Activated T-helper 1 cell treated with Interleukin-2 at 50 U/mL for 16 hours (primary cell): ENCODE data around the gene TBCD.
"Not testable (repeated sequence)": the region's sequence is repeated elsewhere in the genome, so short reads cannot be mapped to it uniquely, and the experiment has no call there.

Experiments
- DNase-seq: peaks from one replicate; pipeline ENCODE4 v3.0.0-alpha.2; 2020; ENCODE audit warnings: low read depth

The TBCD gene

DNA sequence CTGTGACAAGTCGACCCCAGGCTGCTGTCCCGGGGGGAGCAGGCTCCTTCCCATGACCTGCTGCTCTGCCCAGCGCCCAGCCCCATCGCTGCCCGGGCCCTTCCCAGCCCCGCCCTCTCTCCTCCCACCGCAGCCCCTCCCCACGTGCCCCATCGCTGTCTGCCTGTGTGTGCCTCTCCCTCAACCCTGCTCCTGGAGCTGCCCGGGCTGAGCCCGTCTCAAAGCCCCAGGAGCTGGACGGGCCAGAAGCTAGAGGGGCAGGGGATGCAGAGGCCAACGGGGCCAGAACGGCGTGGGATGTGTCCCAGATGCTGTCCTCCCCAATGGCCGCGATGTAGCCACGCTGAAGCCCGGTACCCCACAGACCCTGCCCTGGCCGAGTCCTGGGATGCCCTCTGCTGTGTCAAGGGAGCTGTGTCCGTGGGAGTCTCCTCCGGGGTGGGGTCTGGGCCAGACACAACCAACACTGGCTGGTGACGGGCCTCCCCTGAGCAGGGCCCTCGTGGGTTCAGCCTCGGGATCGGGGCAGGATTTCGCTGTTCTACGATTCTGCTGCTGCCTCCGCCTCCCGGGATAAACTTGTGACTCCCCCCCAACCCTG is 206.2 kb downstream of the TBCD start:
- DNase-seq = no peak

DNA sequence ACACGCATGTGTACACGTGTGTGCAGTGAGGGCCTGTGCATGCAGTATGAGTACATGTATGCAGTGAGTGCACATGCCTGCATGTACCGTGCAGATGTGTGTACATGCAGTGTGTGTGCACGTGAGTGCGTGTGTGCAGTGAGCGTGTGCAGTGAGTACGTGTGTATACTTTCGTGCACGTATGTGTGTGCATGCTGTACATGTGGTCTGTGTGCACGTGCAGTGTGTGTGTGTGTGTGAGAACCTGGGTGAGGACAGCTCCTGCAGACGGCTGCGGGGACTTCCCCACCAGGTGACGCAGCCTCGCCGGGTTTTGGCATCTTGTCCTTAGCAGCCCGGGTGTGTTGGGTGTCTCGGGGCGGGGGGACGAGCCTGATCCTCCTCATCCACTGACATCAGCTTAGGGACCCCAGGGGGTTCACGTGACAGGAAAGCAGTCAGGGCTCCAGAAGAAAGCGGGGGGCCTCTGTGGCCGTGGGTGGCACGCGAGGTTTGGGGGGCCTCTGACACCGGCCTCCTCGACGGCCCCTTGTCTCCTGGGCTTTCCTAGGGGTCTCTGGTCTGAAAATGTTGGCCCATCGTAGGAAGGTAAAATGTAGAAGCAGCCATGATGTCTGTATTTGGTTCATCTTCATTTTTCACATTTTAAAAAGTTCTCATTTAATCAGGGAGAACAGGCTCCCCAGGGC is 207.5 kb downstream of the TBCD start:
- no peak for DNase-seq

DNA sequence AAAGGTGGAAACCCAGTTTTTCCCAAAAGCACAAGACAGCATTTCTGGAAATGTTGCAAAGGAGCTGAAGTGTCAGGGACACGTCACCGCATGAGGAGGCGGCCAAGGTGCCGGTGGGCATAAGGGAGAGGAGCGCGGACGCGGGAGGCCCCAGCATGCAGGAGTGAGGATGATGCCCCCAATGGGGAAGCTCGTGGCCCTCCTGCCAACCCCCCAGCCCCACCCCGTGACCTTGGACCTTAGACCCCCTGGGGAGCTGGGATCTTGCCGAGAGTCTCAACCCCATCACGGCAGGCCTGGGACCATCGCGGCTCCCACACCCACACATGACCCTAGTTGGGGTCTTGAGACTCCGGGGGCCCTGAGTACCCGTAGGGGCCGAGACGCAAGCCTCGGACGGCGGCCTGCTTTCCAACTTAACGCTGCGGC is 208.1 kb downstream of the TBCD start:
- no peak for DNase-seq

DNA sequence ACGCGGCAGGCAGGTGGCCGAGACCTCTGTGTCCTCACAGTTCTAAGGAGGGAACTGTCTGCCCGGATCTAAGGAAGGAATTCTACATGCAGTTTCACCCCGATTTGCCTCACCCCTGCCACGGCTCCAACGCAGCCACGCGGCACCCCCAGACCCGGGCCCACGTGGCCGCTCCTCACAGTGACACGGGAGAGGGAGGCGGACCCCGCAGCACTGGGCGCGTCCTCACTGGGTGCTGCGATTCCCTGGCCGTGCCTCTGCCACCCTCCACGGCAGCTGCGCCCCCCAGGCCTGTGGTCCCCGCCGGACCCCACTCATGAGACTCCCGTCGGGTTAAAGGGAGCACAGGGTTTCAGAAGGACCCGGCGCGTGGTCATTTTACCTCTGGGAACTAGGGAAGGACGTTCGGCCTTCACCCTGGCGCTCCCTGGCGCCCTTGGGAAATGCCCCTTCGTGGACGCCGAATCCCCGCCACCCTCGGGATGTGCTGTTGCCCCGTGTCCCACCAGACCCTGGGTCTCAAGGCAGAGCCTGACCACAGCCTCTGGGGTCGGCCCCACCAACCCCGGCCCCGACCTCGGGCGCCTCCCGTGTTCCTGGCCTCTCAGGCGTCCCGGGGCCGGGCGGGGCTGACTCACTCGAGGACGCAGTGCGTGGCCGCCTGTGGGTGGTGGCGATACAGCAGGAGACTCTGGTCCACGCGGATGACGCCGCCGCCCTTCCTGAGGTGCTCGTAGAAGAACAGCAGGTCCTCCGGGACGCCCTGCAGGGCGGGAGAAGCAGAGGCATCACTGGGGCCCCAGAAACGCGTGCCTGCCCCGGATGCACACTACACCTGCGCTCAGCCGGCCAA is 208.8 kb downstream of the TBCD start:
- no peak for DNase-seq

DNA sequence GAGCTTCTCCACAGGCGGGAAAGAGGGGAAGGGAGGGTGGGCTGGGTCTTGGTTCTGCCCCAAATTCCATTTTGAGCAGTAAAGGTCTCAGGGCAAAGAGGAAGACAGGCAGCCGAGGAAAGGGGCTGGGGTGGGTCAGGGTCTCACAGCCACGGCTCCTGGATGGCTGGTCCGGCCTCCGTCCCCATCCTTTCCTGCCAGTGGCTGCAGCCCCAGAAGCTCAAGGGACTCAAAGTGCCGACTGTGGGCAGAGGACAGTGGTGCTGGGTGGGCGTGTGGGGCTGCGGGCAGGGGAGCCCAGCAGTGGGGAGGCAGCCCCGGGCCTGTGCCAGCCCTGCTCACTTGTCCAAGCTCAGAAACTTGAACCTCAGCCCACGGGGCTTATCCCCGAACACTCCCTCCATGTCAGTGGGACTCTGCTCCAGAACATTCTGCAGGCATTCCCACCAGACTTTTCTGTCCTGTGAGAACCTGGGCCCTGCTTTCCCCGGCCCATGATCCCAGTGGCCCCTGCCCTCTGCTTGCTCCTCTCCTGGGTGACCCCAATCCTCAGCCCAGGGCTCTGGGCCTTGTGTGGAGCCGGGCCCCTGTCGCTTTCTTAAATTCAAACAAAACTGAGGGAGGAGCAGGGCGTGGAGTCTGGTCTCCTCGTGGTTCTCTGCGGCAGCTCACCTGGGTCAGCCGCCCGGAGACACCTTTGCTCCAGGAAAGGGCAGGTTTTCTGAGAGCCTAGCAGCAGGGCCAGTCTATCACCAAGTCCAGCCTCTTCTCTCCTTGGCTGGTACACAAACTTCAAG is 209.7 kb downstream of the TBCD start:
- DNase-seq = no peak

DNA sequence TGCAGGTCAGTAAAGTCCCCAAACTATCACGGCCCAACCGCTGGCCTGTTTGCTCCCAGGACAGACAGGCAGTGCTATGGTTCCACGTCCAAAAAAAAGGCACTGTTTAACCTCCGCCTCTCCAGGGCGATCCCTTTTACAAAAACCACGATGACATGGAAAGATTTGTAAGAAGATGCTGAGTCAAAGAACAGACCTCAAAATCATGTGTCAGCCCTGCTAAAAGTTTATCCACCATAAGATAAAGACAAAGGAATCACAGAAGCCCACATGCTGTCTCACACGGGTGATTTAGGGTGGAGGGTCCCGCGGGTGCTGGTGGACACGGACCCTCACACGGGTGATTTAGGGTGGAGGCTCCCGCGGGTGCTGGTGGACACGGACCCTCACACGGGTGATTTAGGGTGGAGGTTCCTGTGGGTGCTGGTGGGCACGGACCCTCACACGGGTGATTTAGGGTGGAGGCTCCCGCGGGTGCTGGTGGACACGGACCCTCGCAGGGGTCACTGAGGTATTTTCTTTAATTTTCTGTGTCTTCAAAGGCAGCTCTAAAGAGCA is 210.4 kb downstream of the TBCD start:
- no peak for DNase-seq

DNA sequence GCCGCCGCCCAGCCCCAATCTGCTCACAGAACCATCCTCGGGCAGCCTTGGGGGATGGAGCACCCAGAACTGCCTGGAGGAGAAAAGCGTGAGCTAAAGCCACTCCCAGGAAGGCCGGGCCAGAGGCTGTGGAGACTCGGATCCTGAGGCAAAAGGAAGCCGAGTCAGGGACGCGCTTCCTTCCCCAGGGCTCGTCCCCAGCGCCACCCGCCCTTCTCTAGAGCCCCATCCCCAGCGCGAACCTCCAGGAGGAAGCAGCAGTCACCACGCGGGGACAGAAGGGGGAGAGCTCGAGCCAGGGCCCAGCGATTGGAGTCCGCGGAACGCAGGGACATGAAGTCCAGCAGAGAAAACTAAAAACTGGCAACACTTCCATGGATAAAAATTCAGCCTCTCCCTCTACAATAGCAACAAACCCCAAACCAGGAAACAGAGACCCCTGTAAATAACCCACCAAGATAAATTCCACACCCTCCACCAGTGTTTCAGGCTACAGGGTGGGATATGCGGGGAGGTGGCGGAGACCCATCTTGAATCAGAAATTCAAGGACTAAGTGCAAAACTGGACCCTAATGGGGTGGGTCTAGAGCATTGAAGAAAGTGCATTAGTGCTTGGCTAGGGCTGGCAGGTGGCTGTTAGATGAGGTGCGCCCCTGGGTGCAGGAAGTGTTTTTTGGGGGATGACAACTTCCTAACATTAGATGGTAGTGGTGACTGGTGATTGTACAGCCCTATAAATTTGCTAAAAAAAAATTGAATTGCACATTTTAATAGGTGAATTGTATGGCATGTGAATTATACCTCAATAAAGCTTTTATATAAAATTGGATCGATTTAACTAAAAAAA is 211.5 kb downstream of the TBCD start:
- no peak for DNase-seq

DNA sequence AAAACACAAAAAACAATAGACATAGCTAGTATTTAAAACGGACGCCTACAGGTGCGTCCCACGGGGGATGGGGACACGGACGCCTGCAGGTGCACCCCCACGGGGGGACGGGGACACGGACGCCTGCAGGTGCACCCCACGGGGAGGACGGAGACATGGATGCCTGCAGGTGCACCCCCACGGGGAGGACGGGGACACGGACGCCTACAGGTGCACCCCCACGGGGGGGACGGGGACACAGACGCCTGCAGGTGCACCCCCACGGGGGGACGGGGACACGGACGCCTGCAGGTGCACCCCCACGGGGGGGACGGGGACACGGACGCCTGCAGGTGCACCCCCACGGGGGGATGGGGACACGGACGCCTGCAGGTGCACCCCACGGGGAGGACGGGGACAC is 212.6 kb downstream of the TBCD start:
- DNase-seq = not testable (repeated sequence)

DNA sequence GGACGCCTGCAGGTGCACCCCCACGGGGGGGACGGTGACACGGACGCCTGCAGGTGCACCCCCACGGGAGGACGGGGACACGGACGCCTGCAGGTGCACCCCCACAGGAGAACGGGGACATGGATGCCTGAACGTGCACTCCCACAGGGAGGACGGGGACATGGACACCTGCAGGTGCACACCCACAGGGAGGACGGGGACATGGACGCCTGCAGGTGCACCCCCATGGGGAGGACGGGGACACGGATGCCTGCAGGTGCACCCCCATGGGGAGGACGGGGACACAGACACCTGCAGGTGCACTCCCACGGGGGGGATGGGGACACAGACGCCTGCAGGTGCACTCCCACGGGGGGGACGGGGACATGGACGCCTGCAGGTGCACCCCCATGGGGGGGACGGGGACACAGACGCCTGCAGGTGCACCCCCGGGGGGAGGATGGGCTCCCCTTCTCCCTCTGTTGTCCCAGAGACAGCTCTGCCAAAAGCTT is 213.0 kb downstream of the TBCD start:
- DNase-seq = no peak

DNA sequence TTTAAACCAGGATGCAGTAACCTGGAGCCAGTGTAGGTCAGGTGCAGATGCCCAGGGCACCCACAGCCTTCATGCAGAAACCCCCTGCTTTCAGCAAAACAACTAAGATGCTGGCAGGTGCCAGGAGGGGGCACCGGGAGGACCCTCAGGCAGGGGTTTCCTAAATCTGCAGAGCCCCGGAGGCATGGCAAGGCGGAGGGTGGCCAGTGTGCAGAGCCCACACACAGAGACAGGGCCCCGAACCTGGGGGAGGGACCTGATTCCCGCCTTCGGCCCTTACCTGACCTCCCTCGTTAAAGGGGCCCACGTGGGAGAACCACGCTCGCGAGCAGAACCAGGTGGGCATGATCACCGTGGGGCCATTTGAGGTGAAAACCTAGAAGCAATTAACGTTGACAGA is 213.5 kb downstream of the TBCD start:
- no peak for DNase-seq

DNA sequence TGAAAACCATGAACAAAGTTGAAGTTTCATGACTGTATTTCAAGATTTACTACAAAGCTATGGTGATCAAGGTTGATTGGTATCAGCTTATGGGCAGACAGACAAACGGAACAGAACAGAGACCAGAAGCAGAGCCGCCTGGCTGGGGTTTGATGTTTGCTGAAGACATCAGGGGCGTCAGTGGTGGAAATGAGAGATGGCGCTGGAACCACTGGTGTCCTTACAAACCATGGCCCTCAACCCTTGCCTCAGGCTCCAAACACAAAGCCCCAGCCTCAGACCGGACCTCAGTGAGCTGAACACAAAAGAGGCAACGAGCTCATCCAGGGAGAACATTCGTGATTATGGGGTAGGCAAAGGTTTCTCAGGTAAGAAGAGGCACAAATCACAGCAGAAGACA is 214.6 kb downstream of the TBCD start:
- no peak for DNase-seq

DNA sequence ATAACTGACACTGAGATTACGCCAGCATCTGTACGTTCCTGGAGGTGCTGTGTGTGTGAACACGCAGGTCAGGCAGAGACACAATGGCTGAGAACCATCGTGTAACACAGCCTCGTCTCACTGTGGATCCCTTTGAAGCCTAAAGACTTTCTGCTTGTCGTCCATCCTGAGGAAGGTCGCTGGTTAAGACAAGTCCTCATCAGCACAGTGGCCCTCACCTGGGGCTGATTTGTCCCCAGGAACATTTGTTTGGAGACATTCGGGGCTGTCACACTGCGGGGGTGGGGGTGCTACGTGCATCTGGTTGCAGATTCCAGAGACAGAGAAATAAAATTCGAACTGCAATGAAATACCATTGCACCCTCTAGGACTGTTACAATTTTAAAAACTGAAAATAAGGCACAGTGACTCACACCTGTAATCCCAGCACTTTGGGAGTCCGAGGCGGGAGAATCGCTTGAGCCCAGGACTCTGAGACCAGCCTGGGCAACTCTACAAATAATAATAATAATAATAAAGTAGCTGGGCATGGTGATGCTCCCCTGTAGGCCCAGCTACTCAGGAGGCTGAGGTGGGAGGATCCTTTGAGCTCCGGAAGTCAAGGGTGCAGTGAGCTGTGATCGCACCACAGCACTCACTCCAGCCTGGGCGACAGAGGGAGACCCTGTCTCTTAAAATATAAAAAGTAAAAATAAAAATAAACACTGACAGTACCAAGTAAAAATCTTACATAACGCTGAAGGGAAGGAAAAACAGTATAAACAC is 215.6 kb downstream of the TBCD start:
- no peak for DNase-seq

DNA sequence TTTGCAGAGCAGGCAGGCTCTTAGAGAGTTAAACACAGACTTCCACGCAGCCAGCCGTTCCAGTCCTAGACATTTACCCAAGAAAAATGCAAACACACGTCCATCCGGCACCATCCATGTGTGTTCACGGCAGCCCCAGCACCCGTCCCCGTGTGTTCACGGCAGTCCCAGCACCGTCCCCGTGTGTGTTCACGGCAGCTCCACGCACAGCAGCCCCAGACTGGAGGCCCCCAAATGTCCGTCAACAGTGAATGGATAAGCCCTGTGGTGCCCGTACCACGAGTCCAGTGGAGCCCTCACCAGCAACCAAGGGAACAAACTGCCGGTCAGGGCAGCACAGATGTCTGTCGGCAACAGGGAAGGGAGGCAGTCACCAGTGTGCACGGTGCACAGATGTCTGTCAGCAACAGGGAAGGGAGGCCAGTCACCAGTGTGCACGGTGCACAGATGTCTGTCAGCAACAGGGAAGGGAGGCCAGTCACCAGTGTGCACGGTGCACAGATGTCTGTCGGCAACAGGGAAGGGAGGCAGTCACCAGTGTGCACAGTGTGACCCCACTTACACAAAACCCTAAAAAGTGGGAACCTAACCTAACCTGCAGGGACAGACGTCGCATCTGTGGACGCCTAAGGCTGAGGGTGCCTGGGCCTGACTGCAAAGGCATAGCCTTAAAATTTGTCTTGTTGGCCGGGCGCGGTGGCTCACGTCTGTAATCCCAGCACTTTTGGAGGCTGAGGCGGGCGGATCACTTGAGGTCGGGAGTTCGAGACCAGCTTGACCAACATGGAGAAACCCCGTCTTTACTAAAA is 216.4 kb downstream of the TBCD start:
- not testable (repeated sequence) for DNase-seq

DNA sequence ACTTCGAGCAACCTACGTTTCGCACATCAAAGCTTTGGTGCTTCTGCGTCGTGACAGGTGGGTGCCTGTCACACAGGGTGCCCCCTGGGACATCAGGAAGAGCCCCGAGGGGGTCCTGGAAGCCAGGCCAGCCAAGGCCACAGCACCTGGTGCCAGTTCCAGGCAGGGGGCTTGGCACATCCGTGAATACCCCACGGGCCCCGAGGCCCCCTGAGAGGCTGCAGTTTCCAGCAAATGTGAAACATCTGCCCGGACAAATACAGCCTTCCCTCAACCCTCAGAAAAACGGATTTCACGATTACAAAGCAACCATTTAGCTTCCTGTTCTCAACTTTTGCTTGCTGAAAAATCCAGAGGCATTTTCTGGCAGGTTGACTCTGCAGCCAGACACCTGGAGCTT is 218.2 kb downstream of the TBCD start:
- DNase-seq = no peak

DNA sequence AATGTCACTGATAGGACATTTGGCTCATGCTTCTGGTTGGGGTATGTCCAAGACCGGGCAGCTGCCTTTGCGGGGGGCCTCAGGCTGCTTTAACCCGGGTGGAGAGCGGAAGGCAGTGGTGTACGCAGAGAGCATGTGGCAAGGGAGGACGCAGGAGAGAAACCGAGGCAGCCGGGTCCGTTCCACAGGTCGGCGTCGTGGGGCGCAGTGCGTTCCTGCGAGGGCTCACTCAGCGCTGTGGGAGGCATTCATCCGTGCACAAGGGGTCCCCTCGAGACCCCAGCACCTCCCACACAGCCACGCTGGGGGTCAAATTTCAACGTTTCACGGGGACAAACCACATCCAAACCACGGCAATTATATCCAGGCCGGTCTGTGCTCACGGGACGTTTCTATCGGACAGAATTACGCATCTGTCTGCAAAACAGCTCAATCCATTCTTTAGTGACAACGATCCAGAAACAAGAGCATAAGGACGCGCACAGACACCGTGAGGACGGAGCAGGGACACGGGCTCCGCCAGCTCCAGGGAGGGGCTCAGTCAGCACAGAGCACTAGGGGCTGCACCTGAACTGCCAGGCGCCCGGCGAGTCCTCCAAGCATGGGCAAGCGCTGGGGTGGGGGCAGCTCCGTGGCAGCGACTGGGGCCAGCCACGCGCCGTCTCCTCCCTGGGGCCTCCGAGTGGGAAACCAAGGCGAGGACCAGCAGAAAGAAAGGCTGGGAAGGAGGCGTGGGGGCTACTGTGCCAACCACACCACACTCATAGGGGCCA is 219.1 kb downstream of the TBCD start:
- DNase-seq = no peak

DNA sequence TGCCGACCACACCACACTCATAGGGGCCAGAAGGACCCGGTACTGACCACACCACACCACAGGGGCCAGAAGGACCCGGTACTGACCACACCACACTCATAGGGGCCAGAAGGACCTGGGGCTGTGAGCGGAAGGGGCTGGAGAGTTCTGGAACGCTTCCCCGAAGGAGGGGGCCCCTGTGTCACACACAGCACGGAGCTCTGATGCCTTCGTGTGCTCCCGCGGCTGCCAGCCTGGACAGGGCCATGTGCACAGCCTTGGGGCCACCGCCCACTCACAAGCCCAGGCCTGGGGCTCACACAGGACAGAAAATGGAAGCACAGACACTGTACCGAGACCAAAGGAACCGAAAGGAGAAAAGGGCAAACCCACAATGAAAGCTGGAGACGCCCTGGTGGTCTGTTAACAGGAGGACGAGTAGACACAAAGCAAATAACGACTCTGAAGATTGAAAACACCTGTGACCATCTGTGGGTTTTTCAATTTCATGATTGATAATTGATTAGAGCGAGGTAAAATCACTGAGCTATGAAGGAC is 221.0 kb downstream of the TBCD start:
- no peak for DNase-seq

DNA sequence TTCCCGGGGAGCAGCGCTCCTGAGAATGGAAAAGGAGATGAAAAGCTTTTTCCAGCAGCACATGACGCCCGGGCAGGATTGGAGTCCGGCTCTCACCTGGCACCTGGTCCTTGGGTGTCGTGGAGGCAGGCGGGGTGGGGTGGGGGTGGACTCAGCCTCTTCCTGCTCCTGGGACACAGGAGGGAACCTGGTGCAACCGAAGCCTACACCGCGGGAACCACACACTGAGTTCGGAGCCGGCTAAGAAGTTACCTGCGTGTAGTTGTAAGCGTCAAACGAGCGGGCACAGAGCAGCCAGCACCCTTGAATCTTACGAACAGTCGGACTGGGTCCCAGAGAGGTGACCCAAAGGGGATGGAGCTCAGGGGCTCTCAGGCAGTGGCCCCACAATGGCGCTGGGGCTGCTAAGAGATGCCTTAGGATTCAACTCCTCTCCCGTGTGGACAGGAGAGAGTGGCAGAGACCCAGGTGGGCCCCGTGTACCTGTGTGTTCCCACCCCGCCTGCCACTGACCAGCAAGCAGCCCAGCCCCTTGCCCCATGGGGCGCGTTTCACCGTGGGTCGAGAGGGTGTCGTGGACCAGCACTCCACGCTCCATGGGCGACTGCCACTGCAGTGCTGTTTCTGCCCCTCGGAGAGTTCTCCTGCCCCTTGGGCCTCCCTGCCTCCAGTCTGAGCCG is 221.7 kb downstream of the TBCD start:
- no peak for DNase-seq
